HEK293 (cell line): ENCODE data around the gene TPD52L2.

ENCODE experiments used
- ATF2 ChIP-seq: fragments of 450-650 bp; formaldehyde crosslinking; IDR thresholded peaks from 2 replicates; pipeline ENCODE4 v1.5.1; 2016; ENCODE audit warnings: missing biosample characterization, missing genetic modification characterization, low read depth
- CTCF ChIP-seq: fragments of 450-650 bp; formaldehyde crosslinking; IDR thresholded peaks from 2 replicates; pipeline ENCODE4 v1.5.1; 2016; ENCODE audit warnings: missing biosample characterization, missing genetic modification characterization
- GLIS1 ChIP-seq: fragments of 450-650 bp; formaldehyde crosslinking; IDR thresholded peaks from 2 replicates; pipeline ENCODE4 v1.5.1; 2016; ENCODE audit warnings: missing biosample characterization, missing genetic modification characterization
- GLIS2 ChIP-seq: fragments of 450-650 bp; formaldehyde crosslinking; IDR thresholded peaks from 2 replicates; pipeline ENCODE4 v1.5.1; 2016; ENCODE audit warnings: missing biosample characterization, missing genetic modification characterization
- HIC1 ChIP-seq: fragments of 450-650 bp; formaldehyde crosslinking; IDR thresholded peaks from 2 replicates; pipeline ENCODE4 v1.5.1; 2016; ENCODE audit warnings: missing biosample characterization, missing genetic modification characterization
- HOXA7 ChIP-seq: sonication (generic); formaldehyde crosslinking; IDR thresholded peaks from 2 replicates; pipeline ENCODE4 v1.8.1; 2022; ENCODE audit warnings: missing genetic modification reagents, borderline replicate concordance
- KLF10 ChIP-seq: fragments of 450-650 bp; IDR thresholded peaks from 2 replicates; pipeline ENCODE4 v1.5.1; 2018; ENCODE audit warnings: missing biosample characterization, mild to moderate bottlenecking, missing genetic modification characterization
- KLF8 ChIP-seq: fragments of 450-650 bp; formaldehyde crosslinking; IDR thresholded peaks from 2 replicates; pipeline ENCODE4 v1.5.1; 2016; ENCODE audit warnings: missing biosample characterization, missing genetic modification characterization
- PATZ1 ChIP-seq: fragments of 450-650 bp; formaldehyde crosslinking; IDR thresholded peaks from 2 replicates; pipeline ENCODE4 v1.5.1; 2016; ENCODE audit warnings: missing biosample characterization, missing genetic modification characterization
- RBAK ChIP-seq: fragments of 450-650 bp; formaldehyde crosslinking; IDR thresholded peaks from 2 replicates; pipeline ENCODE4 v1.5.1; 2016; ENCODE audit warnings: missing biosample characterization, missing genetic modification characterization
- YY2 ChIP-seq: fragments of 450-650 bp; formaldehyde crosslinking; IDR thresholded peaks from 2 replicates; pipeline ENCODE4 v1.5.1; 2016; ENCODE audit warnings: missing biosample characterization, missing genetic modification characterization
- ZBTB1 ChIP-seq: fragments of 450-650 bp; formaldehyde crosslinking; IDR thresholded peaks from 2 replicates; pipeline ENCODE4 v1.5.1; 2016; ENCODE audit warnings: missing biosample characterization, missing genetic modification characterization
- ZBTB17 ChIP-seq: fragments of 450-650 bp; formaldehyde crosslinking; IDR thresholded peaks from 2 replicates; pipeline ENCODE4 v1.5.1; 2016; ENCODE audit warnings: missing biosample characterization, missing genetic modification characterization
- ZBTB8A ChIP-seq: fragments of 450-650 bp; formaldehyde crosslinking; IDR thresholded peaks from 2 replicates; pipeline ENCODE4 v1.5.1; 2016; ENCODE audit warnings: missing biosample characterization, missing genetic modification characterization
- ZNF146 ChIP-seq: fragments of 450-650 bp; formaldehyde crosslinking; IDR thresholded peaks from 2 replicates; pipeline ENCODE4 v1.5.1; 2016; ENCODE audit warnings: missing biosample characterization, missing genetic modification characterization
- ZNF169 ChIP-seq: fragments of 450-650 bp; formaldehyde crosslinking; IDR thresholded peaks from 2 replicates; pipeline ENCODE4 v1.5.1; 2016; ENCODE audit warnings: missing biosample characterization, missing genetic modification characterization
- ZNF202 ChIP-seq: fragments of 450-650 bp; formaldehyde crosslinking; IDR thresholded peaks from 2 replicates; pipeline ENCODE4 v1.5.1; 2016; ENCODE audit warnings: missing biosample characterization, missing genetic modification characterization, borderline replicate concordance
- ZNF223 ChIP-seq: fragments of 450-650 bp; formaldehyde crosslinking; IDR thresholded peaks from 2 replicates; pipeline ENCODE4 v1.5.1; 2016; ENCODE audit warnings: missing biosample characterization, missing genetic modification characterization
- ZNF239 ChIP-seq: fragments of 450-650 bp; formaldehyde crosslinking; IDR thresholded peaks from 2 replicates; pipeline ENCODE4 v1.5.1; 2016; ENCODE audit warnings: missing biosample characterization, missing genetic modification characterization
- ZNF26 ChIP-seq: fragments of 450-650 bp; formaldehyde crosslinking; IDR thresholded peaks from 2 replicates; pipeline ENCODE4 v1.5.1; 2016; ENCODE audit warnings: missing biosample characterization, missing genetic modification characterization
- ZNF292 ChIP-seq: fragments of 450-650 bp; formaldehyde crosslinking; IDR thresholded peaks from 2 replicates; pipeline ENCODE4 v1.5.1; 2016; ENCODE audit warnings: low read depth, missing biosample characterization, missing genetic modification characterization, borderline replicate concordance
- ZNF37A ChIP-seq: fragments of 450-650 bp; IDR thresholded peaks from 2 replicates; pipeline ENCODE4 v1.5.1; 2018; ENCODE audit warnings: missing biosample characterization, missing genetic modification characterization
- ZNF433 ChIP-seq: fragments of 450-650 bp; formaldehyde crosslinking; IDR thresholded peaks from 2 replicates; pipeline ENCODE4 v1.5.1; 2016; ENCODE audit warnings: missing biosample characterization, missing genetic modification characterization, low read depth
- ZNF521 ChIP-seq: fragments of 450-650 bp; formaldehyde crosslinking; IDR thresholded peaks from 2 replicates; pipeline ENCODE4 v1.5.1; 2017; ENCODE audit warnings: missing biosample characterization, mild to moderate bottlenecking, missing genetic modification characterization
- ZNF548 ChIP-seq: fragments of 450-650 bp; formaldehyde crosslinking; IDR thresholded peaks from 2 replicates; pipeline ENCODE4 v1.5.1; 2016; ENCODE audit warnings: missing biosample characterization, missing genetic modification characterization
- ZNF549 ChIP-seq: fragments of 450-650 bp; IDR thresholded peaks from 2 replicates; pipeline ENCODE4 v1.5.1; 2018; ENCODE audit warnings: missing biosample characterization, missing genetic modification characterization, mild to moderate bottlenecking, inconsistent platforms, moderate library complexity
- ZNF624 ChIP-seq: fragments of 450-650 bp; formaldehyde crosslinking; IDR thresholded peaks from 2 replicates; pipeline ENCODE4 v1.5.1; 2017; ENCODE audit warnings: missing biosample characterization, missing genetic modification characterization
- ZNF658 ChIP-seq: fragments of 450-650 bp; formaldehyde crosslinking; IDR thresholded peaks from 2 replicates; pipeline ENCODE4; 2016; ENCODE audit warnings: missing biosample characterization, missing genetic modification characterization
- ZNF660 ChIP-seq: fragments of 450-650 bp; IDR thresholded peaks from 2 replicates; pipeline ENCODE4 v1.5.1; 2018; ENCODE audit warnings: missing biosample characterization, mild to moderate bottlenecking, missing genetic modification characterization
- ZNF76 ChIP-seq: fragments of 450-650 bp; formaldehyde crosslinking; IDR thresholded peaks from 2 replicates; pipeline ENCODE4; 2016; ENCODE audit warnings: low read depth, missing biosample characterization, missing genetic modification characterization, borderline replicate concordance
- ZNF777 ChIP-seq: fragments of 450-650 bp; formaldehyde crosslinking; IDR thresholded peaks from 2 replicates; pipeline ENCODE4 v1.5.1; 2017; ENCODE audit warnings: missing biosample characterization, missing genetic modification characterization, borderline replicate concordance

TPD52L2 gene

GRCh38 chr20:63864978-63865640, at the start of gene TPD52L2 (continued):
- TF ChIP-seq HIC1 (no peak), ZNF239 (tag by site-specific recombination) (0 out of 2 replicates have a peak, but pooled peaks have one; percentile 37), ZNF169 (tag by site-specific recombination) (no peak), ZNF660 (tag by site-specific recombination) (no peak), ZNF548 (tag by site-specific recombination) (no peak), ZBTB1 (tag by site-specific recombination) (no peak), ZNF37A (tag by site-specific recombination) (no peak), ZNF292 (tag by site-specific recombination) (no peak), KLF10 (tag by site-specific recombination) (peak; percentile 77), ATF2 (tag by site-specific recombination) (no peak), KLF8 (tag by site-specific recombination) (peak; percentile 74), CTCF (tag by site-specific recombination) (peak; percentile 14; the same call in 1 of the 2 replicates), YY2 (tag by site-specific recombination) (peak; percentile 55; the same call in 1 of the 2 replicates), ZBTB8A (tag by site-specific recombination) (peak; percentile 82), GLIS1 (tag by site-specific recombination) (no peak), ZNF223 (tag by site-specific recombination) (no peak), RBAK (tag by site-specific recombination) (no peak), ZNF433 (tag by site-specific recombination) (peak; percentile 6; the same call in 1 of the 2 replicates), ZNF624 (no peak), PATZ1 (tag by site-specific recombination) (no peak), GLIS2 (tag by site-specific recombination) (no peak), ZNF521 (tag by site-specific recombination) (no peak), ZNF76 (peak; percentile 95), ZBTB17 (tag by site-specific recombination) (no peak), ZNF777 (tag by site-specific recombination) (0 out of 2 replicates have a peak, but pooled peaks have one; percentile 68), HOXA7 (CRISPR knock-in tag) (no peak), ZNF202 (no peak), ZNF549 (tag by site-specific recombination) (no peak), ZNF26 (tag by site-specific recombination) (no peak), ZNF658 (tag by site-specific recombination) (no peak), ZNF146 (peak; percentile 62)
